Measurements from ENCODE around the gene SMG1.
"Not testable (repeated sequence)": the region's sequence is repeated elsewhere in the genome, so short reads cannot be mapped to it uniquely, and the experiment has no call there.

Gene SMG1

DNA sequence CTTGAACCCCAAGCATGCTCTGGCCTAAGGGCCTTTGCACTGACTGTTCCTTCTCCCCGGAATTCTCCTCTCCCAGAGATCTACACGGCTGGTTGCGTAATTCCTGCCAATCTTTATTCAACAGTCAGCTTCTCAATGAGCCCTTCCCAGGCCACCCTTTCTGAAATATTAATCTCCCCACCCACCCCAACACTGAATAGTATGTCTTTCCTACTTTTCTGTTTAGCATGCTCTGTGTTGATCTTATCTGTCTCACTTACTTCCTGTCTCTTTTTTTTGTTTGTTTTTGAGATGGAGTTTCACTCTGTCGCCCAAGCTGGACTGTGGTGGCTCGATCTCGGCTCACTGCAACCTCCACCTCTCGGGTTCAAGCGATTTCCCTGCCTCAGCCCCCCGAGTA lies 169.6 kb downstream of the SMG1 start:
- not testable (repeated sequence) for DNase-seq

Data from activated CD4-positive, alpha-beta T cell treated with anti-CD3 and anti-CD28 coated beads for 48 hours (primary cell).